Osteoblast (primary cell): ENCODE measurements around the gene NREP. TPM values are rescaled to one million over a fixed set of nuclear protein-coding genes. Genes with fewer than 3 reads are reported as not detected.

Source experiments
- DNase-seq: peaks from one replicate; pipeline ENCODE4 v3.0.0; 2011; ENCODE audit warnings: low spot score, mixed read lengths; ENCODE audit not compliant: insufficient read length; ENCODE audit errors: missing footprints
- H2AFZ ChIP-seq: 2 replicates; pipeline ENCODE4 v1.6.0; 2011; ENCODE audit warnings: mild to moderate bottlenecking, low read length
- H3K27ac ChIP-seq: 2 replicates; pipeline ENCODE4 v1.5.1; 2011; ENCODE audit warnings: mild to moderate bottlenecking, low read depth, low read length, moderate library complexity
- H3K27me3 ChIP-seq: 2 replicates; pipeline ENCODE4 v1.6.0; 2012; ENCODE audit warnings: mild to moderate bottlenecking, control low read depth, inconsistent platforms, low read length, moderate library complexity; ENCODE audit not compliant: insufficient read depth
- H3K36me3 ChIP-seq: 2 replicates; pipeline ENCODE4 v1.5.1; 2011; ENCODE audit warnings: mild to moderate bottlenecking, low read length, control low read depth, moderate library complexity; ENCODE audit not compliant: insufficient read depth
- H3K4me1 ChIP-seq: 2 replicates; pipeline ENCODE4 v1.5.1; 2011; ENCODE audit warnings: mild to moderate bottlenecking, low read length, control low read depth, moderate library complexity; ENCODE audit not compliant: insufficient read depth
- H3K4me2 ChIP-seq: 2 replicates; pipeline ENCODE4 v1.6.0; 2011; ENCODE audit warnings: mild to moderate bottlenecking, low read length; ENCODE audit not compliant: insufficient read depth
- H3K4me3 ChIP-seq: fragments of 200-600 bp; sonication (generic); 3 replicates; pipeline ENCODE4 v1.5.1; 2012; ENCODE audit warnings: mild to moderate bottlenecking, low read length, inconsistent platforms; ENCODE audit not compliant: insufficient read depth
- H3K79me2 ChIP-seq: 2 replicates; pipeline ENCODE4 v1.6.0; 2012; ENCODE audit warnings: mild to moderate bottlenecking, low read length, control low read depth, inconsistent platforms; ENCODE audit not compliant: insufficient read depth
- H3K9me3 ChIP-seq: 2 replicates; pipeline ENCODE4 v1.5.1; 2011; ENCODE audit warnings: low read depth, low read length, control low read depth
- H4K20me1 ChIP-seq: 2 replicates; pipeline ENCODE4 v1.6.0; 2012; ENCODE audit warnings: mild to moderate bottlenecking, low read length, control low read depth; ENCODE audit not compliant: insufficient read depth
- CTCF ChIP-seq: IDR thresholded peaks from 2 replicates; pipeline ENCODE4 v1.5.1; 2011; ENCODE audit warnings: mild to moderate bottlenecking, low read depth, low read length, moderate library complexity; ENCODE audit errors: extremely low read depth
- total RNA-seq: library from RNA; depleted of rRNA; stranded (reverse); fragments of >200 nt; gene quantifications from 2 replicates; pipeline ENCODE4 v1.2.3, GENCODE V29; 2012

The NREP gene
- total RNA-seq, 1 donor, result 182 TPM

- DNase-seq, result no peak
Measured at GRCh38 chr5:111703662-111704061, 53.3 kb downstream of the NREP start.

GRCh38 chr5:111699976-111700375 is 57.0 kb downstream of the NREP start:
- Histone ChIP-seq H3K36me3 (no peaks in the 10 kb centered on the region), H3K27me3 (no peaks in the 10 kb centered on the region), H4K20me1 (no peaks in the 10 kb centered on the region), H3K4me3 (no peak overlapping the region), H3K27ac (no peak overlapping the region), H3K9me3 (no peaks in the 10 kb centered on the region), H3K4me1 (peaks cover 7% of the 10 kb centered on the region), H2AFZ (no peak overlapping the region), H3K79me2 (no peaks in the 10 kb centered on the region), H3K4me2 (no peak overlapping the region)
- DNase-seq, result peak; percentile 1
- no peak for TF ChIP-seq CTCF

More at GRCh38 chr5:111703662-111704061, 53.3 kb downstream of the NREP start:
- Histone ChIP-seq H3K4me1 (no peaks in the 10 kb centered on the region), H3K79me2 (no peaks in the 10 kb centered on the region), H3K4me2 (no peak overlapping the region), H3K36me3 (no peaks in the 10 kb centered on the region), H3K27me3 (no peaks in the 10 kb centered on the region), H3K4me3 (no peak overlapping the region), H3K27ac (no peak overlapping the region), H4K20me1 (no peaks in the 10 kb centered on the region), H2AFZ (no peak overlapping the region), H3K9me3 (no peaks in the 10 kb centered on the region)
- no peak for TF ChIP-seq CTCF

GRCh38 chr5:111699324-111699723 is 57.7 kb downstream of the NREP start:
- TF ChIP-seq CTCF, result no peak
- Histone ChIP-seq H3K36me3 (no peaks in the 10 kb centered on the region), H2AFZ (no peak overlapping the region), H3K4me1 (peaks cover 7% of the 10 kb centered on the region), H3K79me2 (no peaks in the 10 kb centered on the region), H3K9me3 (no peaks in the 10 kb centered on the region), H3K4me2 (no peak overlapping the region), H3K27ac (no peak overlapping the region), H3K4me3 (no peak overlapping the region), H3K27me3 (no peaks in the 10 kb centered on the region), H4K20me1 (no peaks in the 10 kb centered on the region)
- no peak for DNase-seq

GRCh38 chr5:111697881-111698757 is 58.9 kb downstream of the NREP start:
- H3K27ac ChIP-seq, result no peak overlapping the region

More at GRCh38 chr5:111697881-111698757, 58.9 kb downstream of the NREP start:
- Histone ChIP-seq H3K9me3 (no peaks in the 10 kb centered on the region), H3K4me1 (peaks cover 11% of the 10 kb centered on the region), H4K20me1 (no peaks in the 10 kb centered on the region), H3K4me2 (no peak overlapping the region), H3K4me3 (no peak overlapping the region), H3K36me3 (no peaks in the 10 kb centered on the region), H2AFZ (no peak overlapping the region), H3K79me2 (no peaks in the 10 kb centered on the region), H3K27me3 (no peaks in the 10 kb centered on the region)
- TF ChIP-seq CTCF, result peak; percentile 41
- peak; percentile 54 for DNase-seq
